ENCODE data around the gene IL22RA1. TPM values are rescaled to one million over a fixed set of nuclear protein-coding genes. Genes with fewer than 3 reads are reported as not detected.

IL22RA1 gene
- total and polyA plus RNA-seq, 7 donors = 0.16 to 18.5 (median 7.2) TPM; not detected in 2

- no peak for DNase-seq
- H3K4me3 ChIP-seq = no peak overlapping the region
- 86 to 90% methylated on average over 15 of the region's 15 CpGs for WGBS, 2 donors
- no peak overlapping the region for H3K27ac ChIP-seq
- no peaks in the 10 kb centered on the region for H3K36me3 ChIP-seq
- no peaks in the 10 kb centered on the region for H3K9me3 ChIP-seq
- intact Hi-C loops (cut with DNase I) = loop anchor here (10.0 kb wide), 1 partner anchor 335 kb away; the partner anchor contains the start of gene PITHD1
- no peak for TF ChIP-seq CTCF (IDR thresholded peaks at IDR 0.05)
- no peaks in the 10 kb centered on the region for H3K27me3 ChIP-seq
- peaks cover 0 to 12% (median 8%) of the 10 kb centered on the region in 4 donors for H3K4me1 ChIP-seq
Measured at GRCh38 chr1:24109686-24110475, 33.1 kb downstream of the IL22RA1 start.

- peaks cover 0 to 12% (median 8%) of the 10 kb centered on the region in 4 donors for H3K4me1 ChIP-seq
- H3K36me3 ChIP-seq = no peaks in the 10 kb centered on the region
- no peaks in the 10 kb centered on the region for H3K27me3 ChIP-seq
- DNase-seq = no peak
- peak overlapping the region in 1 of 4 donors; percentile 17 for H3K27ac ChIP-seq
- 14 to 67% methylated on average over 1 of the region's 1 CpG for WGBS, 2 donors
- no peaks in the 10 kb centered on the region for H3K9me3 ChIP-seq
- TF ChIP-seq POLR2AphosphoS5 (IDR thresholded peaks at IDR 0.05) (no peak), CTCF (IDR thresholded peaks at IDR 0.05) (no peak), POLR2A (IDR thresholded peaks at IDR 0.05) (no peak)
- H3K4me3 ChIP-seq = no peak overlapping the region
- intact Hi-C loops (cut with DNase I) = no loop called here
Measured at GRCh38 chr1:24109166-24109483, 33.8 kb downstream of the IL22RA1 start.

GRCh38 chr1:24108334-24109165, 34.4 kb downstream of the IL22RA1 start:
- intact Hi-C loops (cut with DNase I) = no loop called here
- TF ChIP-seq POLR2AphosphoS5 (IDR thresholded peaks at IDR 0.05) (no peak), CTCF (IDR thresholded peaks at IDR 0.05) (no peak)
- no peaks in the 10 kb centered on the region for H3K9me3 ChIP-seq
- peak overlapping the region in 1 of 4 donors; percentile 17 for H3K27ac ChIP-seq
- no peaks in the 10 kb centered on the region for H3K27me3 ChIP-seq
- H3K36me3 ChIP-seq = no peaks in the 10 kb centered on the region
- WGBS, 2 donors = 14 to 63% methylated on average over 22 of the region's 22 CpGs
- DNase-seq = no peak
- H3K4me3 ChIP-seq = no peak overlapping the region
- peaks cover 0 to 12% (median 9%) of the 10 kb centered on the region in 4 donors for H3K4me1 ChIP-seq

- DNase-seq = no peak
- no peak overlapping the region for H3K27ac ChIP-seq
- TF ChIP-seq POLR2AphosphoS5 (IDR thresholded peaks at IDR 0.05) = no peak
- no peak for TF ChIP-seq POLR2A (IDR thresholded peaks at IDR 0.05)
- no peak for TF ChIP-seq EP300 (IDR thresholded peaks at IDR 0.05)
- TF ChIP-seq CTCF (IDR thresholded peaks at IDR 0.05) = no peak
- peaks cover 0 to 19% (median 15%) of the 10 kb centered on the region in 4 donors for H3K4me1 ChIP-seq
- H3K27me3 ChIP-seq = no peaks in the 10 kb centered on the region
- H3K36me3 ChIP-seq = no peaks in the 10 kb centered on the region
- 44 to 76% methylated on average over 18 of the region's 18 CpGs for WGBS, 2 donors
- intact Hi-C loops (cut with DNase I) = no loop called here
- H3K9me3 ChIP-seq = no peaks in the 10 kb centered on the region
- H3K4me3 ChIP-seq = no peak overlapping the region
Measured at GRCh38 chr1:24107462-24108138, 35.3 kb downstream of the IL22RA1 start.
